ENCODE results near the gene RPH3AL.

DNA sequence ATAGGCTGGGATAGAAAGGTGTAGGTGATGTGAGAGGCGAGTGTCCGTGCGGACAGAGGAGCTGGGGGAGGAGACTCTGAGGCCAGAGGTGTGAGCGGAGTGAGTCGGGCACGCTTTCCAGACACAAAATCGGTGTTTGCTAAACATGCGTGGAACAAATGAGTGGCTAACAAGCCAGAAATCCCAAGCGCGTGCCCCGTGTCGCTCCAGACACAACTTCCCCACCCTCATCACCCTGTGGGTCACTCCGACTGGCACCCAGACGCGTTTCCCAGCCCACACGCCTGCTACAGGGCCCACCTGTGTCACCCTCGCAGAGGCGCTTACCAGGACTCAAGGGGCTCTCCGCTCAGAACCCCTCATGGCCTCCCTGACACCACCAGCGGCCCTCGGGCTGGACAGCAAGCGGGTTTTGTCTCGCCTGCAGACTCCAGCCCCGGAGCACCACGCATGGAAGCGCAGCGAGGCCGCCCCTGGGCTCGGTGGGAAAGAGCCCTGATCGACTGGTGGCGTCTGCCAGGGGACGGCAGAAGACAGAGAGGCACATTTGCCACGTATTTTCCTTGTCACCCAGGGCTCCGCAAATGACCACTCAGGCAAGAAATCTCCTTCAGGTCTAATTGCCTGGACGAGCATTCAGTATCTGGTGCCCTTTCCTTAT lies 6.0 kb upstream of the RPH3AL start:
- TF ChIP-seq, protein P1, sequence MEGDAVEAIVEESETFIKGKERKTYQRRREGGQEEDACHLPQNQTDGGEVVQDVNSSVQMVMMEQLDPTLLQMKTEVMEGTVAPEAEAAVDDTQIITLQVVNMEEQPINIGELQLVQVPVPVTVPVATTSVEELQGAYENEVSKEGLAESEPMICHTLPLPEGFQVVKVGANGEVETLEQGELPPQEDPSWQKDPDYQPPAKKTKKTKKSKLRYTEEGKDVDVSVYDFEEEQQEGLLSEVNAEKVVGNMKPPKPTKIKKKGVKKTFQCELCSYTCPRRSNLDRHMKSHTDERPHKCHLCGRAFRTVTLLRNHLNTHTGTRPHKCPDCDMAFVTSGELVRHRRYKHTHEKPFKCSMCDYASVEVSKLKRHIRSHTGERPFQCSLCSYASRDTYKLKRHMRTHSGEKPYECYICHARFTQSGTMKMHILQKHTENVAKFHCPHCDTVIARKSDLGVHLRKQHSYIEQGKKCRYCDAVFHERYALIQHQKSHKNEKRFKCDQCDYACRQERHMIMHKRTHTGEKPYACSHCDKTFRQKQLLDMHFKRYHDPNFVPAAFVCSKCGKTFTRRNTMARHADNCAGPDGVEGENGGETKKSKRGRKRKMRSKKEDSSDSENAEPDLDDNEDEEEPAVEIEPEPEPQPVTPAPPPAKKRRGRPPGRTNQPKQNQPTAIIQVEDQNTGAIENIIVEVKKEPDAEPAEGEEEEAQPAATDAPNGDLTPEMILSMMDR (IDR thresholded peaks at IDR 0.05) = no peak
- no peak for TF ChIP-seq POLR2A (IDR thresholded peaks at IDR 0.05)
